NCI-H2171 treated with DMSO at 0.1 percent for 48 hours (cell line): ENCODE data around the gene PSME4.
"Not testable (repeated sequence)": the region's sequence is repeated elsewhere in the genome, so short reads cannot be mapped to it uniquely, and the experiment has no call there.

Experiments
- DNase-seq: peaks from one replicate; lab custom pipeline; 2025; lab: John Stamatoyannopoulos, UW

PSME4 gene

DNA sequence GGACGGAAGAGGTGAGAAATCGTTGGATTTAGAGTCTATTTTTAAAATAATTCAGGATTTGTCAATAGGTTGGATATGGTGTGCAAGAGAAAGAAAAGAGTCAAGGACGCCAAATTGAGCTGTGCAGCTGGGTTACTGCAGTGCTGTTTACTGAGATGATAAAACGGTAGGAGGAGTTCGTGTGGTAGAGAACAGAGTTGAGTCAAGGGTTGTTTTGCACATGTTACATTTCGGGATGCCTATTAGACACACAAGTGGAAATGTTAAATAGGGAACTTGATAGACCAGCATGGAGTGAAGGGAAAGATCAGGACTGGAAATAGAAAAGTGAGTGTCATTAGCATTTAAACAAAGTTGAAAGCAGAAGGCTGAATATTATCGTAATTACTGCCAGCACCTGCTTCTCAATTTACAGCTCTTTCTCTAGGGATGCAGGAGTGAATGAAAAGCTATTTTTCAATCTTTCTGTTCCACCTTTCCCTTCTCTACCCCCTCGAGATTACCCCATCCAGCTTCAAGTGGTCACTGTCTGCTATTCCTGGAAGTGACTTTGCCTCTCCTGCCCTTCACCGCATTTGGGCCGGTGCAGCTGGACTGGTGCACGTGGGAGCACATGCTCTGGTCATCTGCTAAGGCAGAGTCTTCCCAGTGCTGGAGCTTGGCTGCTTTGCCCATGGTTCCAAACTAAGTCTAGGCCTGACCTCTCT lies 141.4 kb downstream of the PSME4 start:
- no peak for DNase-seq

DNA sequence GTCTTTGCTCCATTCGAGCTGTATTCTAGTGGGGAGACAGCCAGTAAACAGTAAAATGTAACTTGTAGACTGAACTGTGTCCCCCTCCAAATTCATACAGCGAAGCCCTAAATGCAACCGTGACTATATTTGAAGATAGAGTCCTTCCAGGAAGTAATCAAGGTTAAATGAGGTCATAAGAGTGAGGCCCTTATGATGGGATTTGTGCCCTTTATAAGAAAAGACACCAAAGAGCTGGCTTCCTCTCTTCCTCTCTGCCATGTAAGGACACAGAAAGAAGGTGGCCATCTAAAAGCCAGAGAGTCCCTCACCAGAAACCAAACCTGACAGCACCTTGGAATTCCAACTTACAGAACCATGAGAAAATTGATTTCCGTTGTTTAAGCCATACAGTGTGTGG lies 142.5 kb downstream of the PSME4 start:
- no peak for DNase-seq

DNA sequence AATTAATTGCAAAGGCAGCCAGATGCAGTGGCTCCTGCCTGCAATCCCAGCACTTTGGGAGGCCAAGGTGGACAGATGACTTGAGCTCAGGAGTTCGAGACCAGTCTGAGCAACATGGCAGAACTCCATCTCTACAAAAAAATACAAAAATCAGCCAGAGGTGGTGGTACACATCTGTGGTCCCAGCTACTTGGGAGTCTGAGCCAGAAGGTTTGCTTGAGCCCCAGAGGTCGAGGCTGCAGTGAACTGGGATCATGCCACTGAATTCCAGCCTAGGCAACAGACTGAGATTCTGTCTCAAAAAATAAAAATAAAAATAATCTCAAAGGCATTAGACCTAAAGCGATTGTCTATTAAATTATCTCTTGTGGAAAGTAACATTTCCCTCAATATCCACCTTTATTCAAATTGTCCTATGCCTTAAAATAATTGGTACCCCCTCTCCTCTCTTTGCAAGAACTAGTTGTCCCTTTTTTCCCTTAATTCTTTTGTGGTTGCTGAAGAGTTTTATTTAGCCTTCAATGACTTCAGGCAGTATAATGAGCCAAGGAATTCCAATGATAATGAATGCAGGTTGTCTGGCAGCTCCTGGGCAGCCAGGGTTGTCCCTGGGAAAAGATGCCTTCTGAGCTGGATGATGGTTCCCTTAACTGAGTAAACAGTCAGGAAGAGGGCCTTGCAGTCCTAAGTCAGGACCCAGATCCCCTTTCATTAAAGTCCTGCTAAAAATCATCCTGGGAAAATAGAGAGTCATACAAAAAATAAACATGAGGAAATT lies 143.2 kb downstream of the PSME4 start:
- no peak for DNase-seq

DNA sequence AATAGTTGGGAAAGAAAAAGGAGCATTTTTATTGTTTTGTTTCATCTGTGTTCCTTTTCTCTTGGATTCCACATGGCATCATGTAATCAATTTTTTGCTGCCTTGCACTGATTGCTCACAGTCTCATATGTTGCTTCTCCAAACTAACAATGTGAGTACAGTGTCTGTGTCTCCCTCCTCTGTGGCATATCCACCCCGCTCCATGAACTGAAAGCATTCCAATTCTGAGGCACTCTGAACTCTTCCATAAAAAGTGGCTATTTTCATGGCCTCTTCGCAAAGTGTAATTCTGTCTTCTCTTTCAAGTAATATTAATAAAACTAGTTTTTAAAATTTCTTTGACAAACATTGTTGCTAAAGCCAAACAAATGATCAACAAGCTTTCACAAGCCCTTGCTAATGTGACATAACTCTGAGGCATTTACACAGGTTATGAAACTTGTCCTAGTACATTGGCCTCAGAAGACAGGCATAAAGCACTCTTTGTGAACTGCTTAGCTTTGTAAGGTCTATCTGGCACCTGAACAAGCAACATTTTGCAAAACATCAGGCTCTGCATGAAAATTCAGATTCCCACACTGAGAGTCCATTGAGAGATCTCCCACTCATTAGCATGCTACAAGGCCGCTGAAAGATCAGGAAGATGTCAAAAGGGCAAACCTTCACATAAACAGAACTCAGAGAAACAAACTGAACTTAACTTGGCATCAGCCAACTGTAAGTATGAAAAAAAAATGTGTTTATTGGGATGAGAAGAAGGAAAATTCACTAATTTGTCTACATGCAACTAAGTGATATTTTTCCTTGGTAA lies 144.0 kb downstream of the PSME4 start:
- no peak for DNase-seq

DNA sequence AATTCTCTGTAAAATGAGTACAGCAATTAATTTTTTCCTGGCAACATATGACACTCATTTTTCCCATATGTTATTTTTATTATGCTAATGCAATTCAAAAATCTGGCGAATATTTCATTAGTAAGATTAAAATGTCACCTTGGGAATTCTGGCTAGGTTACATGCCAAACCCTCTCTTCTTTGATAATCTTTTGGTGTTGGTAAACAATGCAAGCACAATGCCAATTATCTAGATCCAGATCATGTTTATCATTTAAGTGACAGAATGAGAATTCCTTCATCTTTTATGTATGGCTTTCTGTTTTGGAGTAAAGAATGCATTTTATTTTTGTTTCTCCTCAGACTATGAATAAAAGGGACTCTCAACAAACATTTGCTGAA lies 144.8 kb downstream of the PSME4 start:
- DNase-seq, result no peak

DNA sequence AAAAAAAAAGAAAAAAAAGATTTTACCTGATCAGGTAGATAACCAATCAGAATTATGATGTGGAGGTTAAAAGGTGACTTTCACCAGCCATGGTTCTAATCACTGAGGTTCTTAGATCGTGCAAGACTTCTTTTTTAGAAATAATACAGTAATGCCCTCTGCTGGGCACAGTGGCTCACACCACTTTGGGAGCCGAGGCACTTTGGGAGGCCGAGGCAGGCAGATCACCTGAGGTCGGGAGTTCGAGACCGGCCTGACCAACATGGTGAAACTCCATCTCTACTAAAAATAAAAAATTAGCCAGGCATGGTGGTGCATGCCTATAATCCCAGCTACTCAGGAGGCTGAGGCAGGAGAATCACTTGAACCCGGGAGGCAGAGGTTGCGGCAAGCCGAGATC lies 147.2 kb downstream of the PSME4 start:
- DNase-seq, result not testable (repeated sequence)

DNA sequence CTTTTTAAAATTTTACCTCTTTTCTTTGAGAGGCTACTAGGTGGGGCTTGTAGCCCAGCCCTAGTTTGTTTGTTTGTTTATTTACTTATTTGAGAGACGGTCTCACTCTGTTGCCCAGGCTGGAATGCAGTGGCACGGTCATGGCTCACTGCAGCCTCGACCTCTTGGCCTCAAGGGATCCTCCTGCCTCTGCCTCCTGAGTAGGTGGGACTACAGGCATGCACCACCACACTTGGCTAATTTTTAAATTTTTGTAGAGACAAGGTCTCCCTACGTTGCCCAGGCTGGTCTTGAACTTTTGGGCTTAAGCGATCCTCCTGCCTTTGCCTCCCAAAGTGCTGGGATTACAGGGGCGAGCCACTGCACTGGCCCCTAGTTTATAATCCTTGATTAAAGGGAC lies 149.0 kb downstream of the PSME4 start:
- no peak for DNase-seq

- no peak for DNase-seq
Observed at GRCh38 chr2:53820711-53821110, 150.1 kb downstream of the PSME4 start.

DNA sequence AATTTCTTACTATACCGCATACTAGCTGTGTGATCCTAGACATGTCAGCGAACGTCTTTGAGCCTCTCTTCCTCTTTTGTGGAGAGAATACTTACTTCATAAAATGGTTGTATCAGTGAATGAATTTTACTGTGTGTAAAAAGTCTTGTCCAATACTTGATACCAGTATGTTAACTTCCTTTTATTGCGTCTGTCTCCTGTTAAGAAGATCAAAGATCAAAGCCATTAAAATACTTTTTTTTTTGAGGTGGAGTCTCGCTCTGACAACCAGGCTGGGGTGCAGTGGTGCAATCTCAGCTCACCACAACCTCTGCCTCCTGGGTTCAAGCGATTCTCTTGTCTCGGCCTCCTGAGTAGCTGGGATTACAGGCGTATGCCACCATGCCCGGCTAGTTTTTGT lies 150.7 kb downstream of the PSME4 start:
- DNase-seq, result no peak

DNA sequence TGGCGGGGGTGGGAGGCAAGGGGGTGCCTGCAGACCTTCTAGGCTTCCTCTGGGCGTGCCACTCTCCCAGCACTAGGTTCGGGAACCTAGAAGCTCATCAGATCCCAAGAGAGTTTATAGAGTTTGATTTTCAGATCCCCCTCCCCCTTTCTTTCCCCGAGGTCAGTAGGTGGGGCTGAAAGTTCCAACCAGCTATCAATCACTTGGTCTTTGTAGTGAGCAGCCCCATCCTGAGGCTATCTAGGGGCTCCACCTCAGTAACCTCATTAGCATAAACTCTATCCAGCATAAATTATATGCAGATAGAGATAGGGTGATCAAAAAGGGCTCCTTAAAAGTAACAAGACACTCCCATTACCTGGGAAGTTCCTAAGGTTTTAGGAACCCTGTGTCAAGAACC lies 151.2 kb downstream of the PSME4 start:
- no peak for DNase-seq

DNA sequence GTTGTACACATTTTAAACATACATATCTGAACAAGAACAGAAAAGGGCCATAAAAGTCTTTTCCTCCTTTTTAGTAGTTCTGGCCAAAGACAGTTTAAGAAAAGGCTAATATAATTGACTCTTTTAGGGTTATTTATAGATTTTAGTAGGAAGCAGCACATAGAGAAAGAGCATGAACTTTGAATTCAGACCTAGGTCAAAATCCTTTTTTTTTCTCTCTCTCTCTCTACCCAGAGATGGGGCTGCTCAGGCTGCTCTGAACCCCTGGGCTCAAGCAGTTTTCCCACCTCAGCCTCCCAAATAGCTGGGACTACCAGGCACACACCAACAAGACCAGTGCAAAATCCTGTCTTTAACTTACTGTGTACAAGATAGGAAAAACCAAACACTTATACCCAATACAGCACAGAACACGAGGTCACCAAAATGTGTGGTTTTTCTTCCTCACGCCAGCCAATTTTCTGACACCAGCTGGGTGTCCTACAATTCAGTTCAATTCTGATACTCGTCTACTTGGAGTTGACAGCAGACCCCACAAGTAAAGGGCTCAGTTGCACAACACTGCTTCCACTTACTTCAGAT lies 151.8 kb downstream of the PSME4 start:
- DNase-seq, result no peak
